Measurements from ENCODE around the gene ELSPBP1. TPM values are rescaled to one million over a fixed set of nuclear protein-coding genes. Genes with fewer than 3 reads are reported as not detected.

Gene ELSPBP1
- total RNA-seq, 4 donors from 2014 or later, result not detected

- TF ChIP-seq CTCF (IDR thresholded peaks at IDR 0.05), result no peak
- TF ChIP-seq POLR2A (IDR thresholded peaks at IDR 0.05), result no peak
- Histone ChIP-seq H3K27me3 (no peaks in the 10 kb centered on the region), H3K4me1 (no peaks in the 10 kb centered on the region), H3K9me3 (no peaks in the 10 kb centered on the region), H3K27ac (no peak within 1 kb of the TSS), H3K4me3 (no peak within 1 kb of the TSS), H3K36me3 (no peaks in the 10 kb centered on the region)
- DNase-seq, result no peak
Observed at GRCh38 chr19:47992070-47992469, 2.4 kb upstream of the ELSPBP1 start, which contains the start of gene BSPH1. BSPH1 (minus strand) TSS chr19:47992170; CDS start chr19:47992081, 89 bp downstream.

- Histone ChIP-seq H3K9me3 (no peaks in the 10 kb centered on the region), H3K27ac (no peak overlapping the region), H3K36me3 (no peaks in the 10 kb centered on the region), H3K27me3 (no peaks in the 10 kb centered on the region), H3K4me1 (no peaks in the 10 kb centered on the region), H3K4me3 (no peak overlapping the region)
- DNase-seq, result no peak
- TF ChIP-seq CTCF (IDR thresholded peaks at IDR 0.05), result no peak
- TF ChIP-seq POLR2A (IDR thresholded peaks at IDR 0.05), result no peak
Observed at GRCh38 chr19:47996230-47996727, 1.8 kb downstream of the ELSPBP1 start.

- Histone ChIP-seq H3K27ac (no peak overlapping the region), H3K4me1 (no peaks in the 10 kb centered on the region), H3K27me3 (no peaks in the 10 kb centered on the region), H3K36me3 (no peaks in the 10 kb centered on the region), H3K4me3 (no peak overlapping the region), H3K9me3 (no peaks in the 10 kb centered on the region)
- TF ChIP-seq CTCF (IDR thresholded peaks at IDR 0.05), result no peak
- no peak for TF ChIP-seq POLR2A (IDR thresholded peaks at IDR 0.05)
- DNase-seq, result no peak
Observed at GRCh38 chr19:47998800-47999199, 4.4 kb downstream of the ELSPBP1 start.

GRCh38 chr19:48000846-48001245 lies 6.4 kb downstream of the ELSPBP1 start:
- H3K27ac ChIP-seq, result no peak overlapping the region
- TF ChIP-seq POLR2A (IDR thresholded peaks at IDR 0.05), result no peak
- no peak for TF ChIP-seq CTCF (IDR thresholded peaks at IDR 0.05)
- no peaks in the 10 kb centered on the region for H3K36me3 ChIP-seq
- no peaks in the 10 kb centered on the region for H3K27me3 ChIP-seq
- no peak overlapping the region for H3K4me3 ChIP-seq
- no peak for DNase-seq
- no peaks in the 10 kb centered on the region for H3K9me3 ChIP-seq
- no peaks in the 10 kb centered on the region for H3K4me1 ChIP-seq

- Histone ChIP-seq H3K4me3 (no peak overlapping the region), H3K36me3 (no peaks in the 10 kb centered on the region), H3K9me3 (no peaks in the 10 kb centered on the region), H3K4me1 (no peaks in the 10 kb centered on the region), H3K27ac (no peak overlapping the region), H3K27me3 (no peaks in the 10 kb centered on the region)
- DNase-seq, result no peak
- TF ChIP-seq POLR2A (IDR thresholded peaks at IDR 0.05), result no peak
- TF ChIP-seq CTCF (IDR thresholded peaks at IDR 0.05), result no peak
Observed at GRCh38 chr19:48004236-48004635, 9.8 kb downstream of the ELSPBP1 start.

- Histone ChIP-seq H3K4me3 (no peak overlapping the region), H3K36me3 (no peaks in the 10 kb centered on the region), H3K4me1 (no peaks in the 10 kb centered on the region), H3K27me3 (no peaks in the 10 kb centered on the region), H3K27ac (no peak overlapping the region), H3K9me3 (no peaks in the 10 kb centered on the region)
- no peak for TF ChIP-seq POLR2A (IDR thresholded peaks at IDR 0.05)
- no peak for TF ChIP-seq CTCF (IDR thresholded peaks at IDR 0.05)
- DNase-seq, result no peak
Observed at GRCh38 chr19:48006762-48007161, 12.3 kb downstream of the ELSPBP1 start.
